Limb (tissue), 2 donors: Measurements from ENCODE around the gene CRLF1.

ENCODE experiments used
- DNase-seq, 2 donors: peaks; one replicate each; pipeline ENCODE4 v3.0.0-alpha.2; 2016; ENCODE audit errors: extremely low spot score in 2 of 2

Gene CRLF1

DNA sequence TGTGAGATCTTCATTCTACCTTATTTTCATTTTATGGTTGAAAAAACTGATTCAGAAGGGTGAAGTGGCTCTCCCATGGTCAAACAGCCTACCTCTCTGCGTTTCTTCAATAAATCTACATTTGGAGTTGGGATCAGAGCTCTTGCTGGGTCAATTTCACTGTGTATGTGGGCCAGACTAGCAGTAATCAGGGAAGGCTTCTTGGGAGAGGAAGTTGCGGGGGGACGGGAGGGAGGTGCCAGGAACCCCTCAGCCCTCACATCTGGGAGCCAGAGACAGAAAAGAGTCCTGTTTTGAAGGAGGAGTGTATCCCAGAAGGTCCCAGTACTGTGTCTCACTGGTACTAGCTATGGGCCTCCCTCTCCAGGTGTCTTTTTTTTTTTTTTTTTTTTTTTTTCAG, 48.0 kb downstream of the CRLF1 start:
- DNase-seq = no peak

- no peak for DNase-seq
These were observed 48.4 kb downstream of the CRLF1 start for GRCh38 chr19:18558202-18558555.

DNA sequence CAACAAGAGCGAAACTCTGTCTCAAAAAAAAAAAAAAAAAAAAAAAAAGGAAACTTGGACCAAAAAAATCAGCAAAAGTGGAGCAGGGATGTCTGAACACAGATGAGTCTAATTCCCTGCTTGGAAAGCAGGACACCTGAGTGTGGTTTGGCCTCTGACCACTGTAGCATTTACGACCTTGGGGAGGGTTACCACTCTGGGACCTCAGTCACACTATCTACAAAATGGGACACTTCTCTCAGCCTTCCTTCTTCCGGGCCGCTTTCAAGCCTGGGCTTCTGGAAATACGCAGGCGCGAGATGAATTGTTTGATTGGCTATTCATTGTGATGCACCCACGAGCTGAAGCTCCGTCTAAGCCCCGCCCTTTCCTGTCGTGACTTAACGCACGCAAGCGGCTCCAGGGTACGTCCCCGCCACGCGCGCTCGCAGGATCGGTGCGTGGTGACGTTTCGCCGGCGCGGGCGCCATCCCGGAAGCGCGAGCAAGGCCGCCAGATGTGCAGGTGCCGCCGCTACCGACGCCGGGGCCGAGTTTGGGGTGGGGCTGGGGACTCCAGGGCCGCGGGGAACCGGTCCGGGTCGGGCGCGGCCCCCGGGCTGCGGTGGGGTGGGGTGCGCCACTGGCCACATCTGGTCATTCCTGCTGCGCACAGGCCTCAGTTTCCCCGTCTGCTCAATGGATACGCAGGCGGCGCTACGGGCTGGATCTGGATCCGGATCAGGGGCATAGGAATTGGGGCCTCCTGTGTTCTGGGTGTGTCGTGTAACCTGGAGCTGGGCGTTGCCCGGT, 49.0 kb downstream of the CRLF1 start, which contains the start of gene KXD1:
TSS of gene KXD1 (plus strand) at position 460 of the 791 bp plus-strand sequence. CDS start 4,187 bp downstream, outside the sequence.
- peak; percentile 95 to 97 for DNase-seq

- no peak for DNase-seq
These were observed 55.0 kb downstream of the CRLF1 start for GRCh38 chr19:18551631-18552030.

DNA sequence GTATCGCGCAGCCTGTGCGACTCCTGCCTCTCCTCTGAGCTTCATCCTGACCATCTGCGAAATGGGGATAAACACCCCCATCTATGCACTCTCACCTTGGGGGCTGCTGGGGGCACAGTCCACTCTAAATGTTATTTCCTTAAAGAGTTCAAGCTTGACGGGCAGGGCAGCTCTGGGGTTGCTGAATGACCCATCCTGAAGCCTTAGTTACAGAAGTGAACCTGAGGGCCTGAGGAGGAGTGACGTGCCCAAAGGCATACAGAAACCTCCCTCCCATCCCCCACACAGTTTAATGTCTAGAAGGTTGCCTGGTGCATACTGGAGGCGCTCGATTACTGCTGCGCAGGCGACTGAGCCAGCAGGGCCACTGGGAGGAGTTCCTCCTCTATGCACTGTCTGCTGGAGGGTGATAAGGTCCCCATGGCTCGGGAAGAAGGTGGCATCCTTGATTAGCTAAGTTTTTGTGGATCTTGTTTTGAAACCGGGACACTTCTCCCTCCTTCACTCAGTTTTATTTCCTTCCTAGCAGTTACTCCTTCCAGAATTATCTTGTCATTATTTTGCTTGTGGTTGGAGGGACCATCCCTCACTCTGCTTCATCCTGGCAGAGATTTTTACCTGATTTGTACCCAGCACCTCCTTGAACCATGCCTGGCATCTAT, 62.7 kb downstream of the CRLF1 start:
- DNase-seq = no peak
